Body of pancreas (tissue), 4 donors: ENCODE results near the gene GJB3. TPM values are rescaled to one million over a fixed set of nuclear protein-coding genes. Genes with fewer than 3 reads are reported as not detected.

Experiments
- ATAC-seq: fragments of 150-250 bp; one replicate; pipeline ENCODE4 v1.9.1; 2016
- DNase-seq, 4 donors: peaks; one replicate each; pipeline ENCODE4 v3.0.0-alpha.2; 2019
- H3K27ac ChIP-seq, 4 donors: fragments of 200-600 bp; sonication (generic); 1 replicate in 3 of 4; 2 replicates in 1 of 4; pipeline versions ENCODE4 v1.5.1 to v1.6.1; 2016 to 2019; ENCODE audit warnings: mild to moderate bottlenecking in 1 of 4, mixed read lengths in 1 of 4, moderate library complexity in 1 of 4
- H3K27me3 ChIP-seq, 2 donors: fragments of 200-600 bp; sonication (generic); one replicate each; pipeline ENCODE4 v1.6.0; 2016; ENCODE audit warnings: mild to moderate bottlenecking in 1 of 2
- H3K36me3 ChIP-seq, 2 donors: fragments of 200-600 bp; sonication (generic); replicated peaks in 1 of 2; 2 replicates each; pipeline ENCODE4 v1.5.1; 2016; ENCODE audit warnings: low read depth in 2 of 2; ENCODE audit not compliant: insufficient read depth in 1 of 2
- H3K4me1 ChIP-seq: fragments of 200-600 bp; sonication (generic); one replicate; pipeline ENCODE4 v1.6.0; 2016
- H3K4me3 ChIP-seq, 2 donors: fragments of 200-600 bp; sonication (generic); 1 replicate in 1 of 2; 2 replicates in 1 of 2; pipeline ENCODE4 v1.5.1; 2016 to 2019
- H3K9me3 ChIP-seq, 3 donors: fragments of 200-600 bp; sonication (generic); 1 replicate in 2 of 3; 2 replicates in 1 of 3; pipeline ENCODE4 v1.5.1; 2016
- CTCF ChIP-seq, 7 experiments: fragments of 450-650 bp in 4 of 7; fragments of 200-600 bp in 3 of 7; sonication (generic) in 3 of 7; IDR thresholded peaks; one replicate each; pipeline ENCODE4 v1.5.1; 2016 to 2019; ENCODE audit warnings: antibody characterized with exemption in 7 of 7
- POLR2A ChIP-seq, 3 donors: fragments of 450-650 bp; IDR thresholded peaks; one replicate each; pipeline ENCODE4 v1.6.1; 2016; ENCODE audit warnings: antibody characterized with exemption in 3 of 3, mild to moderate bottlenecking in 2 of 3
- WGBS, 2 donors: methylation state at CpG; one replicate each; pipeline ENCODE4 v1.1.5; 2017; 5-methylcytosine and 5-hydroxymethylcytosine counted together
- intact Hi-C: fragments of 100-400 bp; cut with DNase I; formaldehyde crosslinking; loops from one replicate; pipeline ENCODE4 v1.15.1; 2023
- total RNA-seq, 2 donors: library from RNA; depleted of rRNA; stranded (reverse); fragments of >200 nt; gene quantifications; one replicate each; pipeline ENCODE4 v1.1.0, GENCODE V29; 2016

Gene GJB3
- total RNA-seq, 2 donors from 2014 or later, result 0.52 TPM; not detected in 1

- Histone ChIP-seq H3K4me3 (no peak overlapping the region), H3K9me3 (no peaks in the 10 kb centered on the region), H3K27me3 (no peaks in the 10 kb centered on the region), H3K27ac (peak overlapping the region in 1 of 4 donors; percentile 44), H3K4me1 (peaks cover 51% of the 10 kb centered on the region), H3K36me3 (no peaks in the 10 kb centered on the region)
- TF ChIP-seq CTCF (IDR thresholded peaks at IDR 0.05) (no peak), POLR2A (IDR thresholded peaks at IDR 0.05) (no peak)
- intact Hi-C loops, result no loop called here
- 28 to 51% methylated on average over 2 of the region's 2 CpGs for WGBS, 2 donors
- DNase-seq (no peak), ATAC-seq (no peak)
Observed at GRCh38 chr1:34828611-34829010, 47.6 kb downstream of the GJB3 start.

GRCh38 chr1:34829250-34829649 is 48.2 kb downstream of the GJB3 start:
- whole genome bisulfite sequencing, 2 donors, result 72 to 86% methylated on average over 2 to 3 of the region's 3 CpGs
- DNase-seq (no peak), ATAC-seq (no peak)
- H3K27me3 ChIP-seq, result no peaks in the 10 kb centered on the region
- H3K4me1 ChIP-seq, result peaks cover 51% of the 10 kb centered on the region
- TF ChIP-seq CTCF (IDR thresholded peaks at IDR 0.05) (no peak), POLR2A (IDR thresholded peaks at IDR 0.05) (no peak)
- H3K27ac ChIP-seq, result no peak overlapping the region
- no peak overlapping the region for H3K4me3 ChIP-seq
- no peaks in the 10 kb centered on the region for H3K9me3 ChIP-seq
- no peaks in the 10 kb centered on the region for H3K36me3 ChIP-seq
- intact Hi-C loops, result no loop called here

GRCh38 chr1:34831721-34832246 is 50.8 kb downstream of the GJB3 start:
- 67 to 72% methylated on average over 3 to 6 of the region's 6 CpGs for WGBS, 2 donors
- peaks cover 25% of the 10 kb centered on the region for H3K4me1 ChIP-seq
- no peak overlapping the region for H3K27ac ChIP-seq
- no peaks in the 10 kb centered on the region for H3K9me3 ChIP-seq
- no peaks in the 10 kb centered on the region for H3K36me3 ChIP-seq
- no peak for TF ChIP-seq POLR2A (IDR thresholded peaks at IDR 0.05)
- no peak for TF ChIP-seq CTCF (IDR thresholded peaks at IDR 0.05)
- H3K27me3 ChIP-seq, result no peaks in the 10 kb centered on the region
- no peak overlapping the region for H3K4me3 ChIP-seq
- DNase-seq (no peak), ATAC-seq (no peak)
- intact Hi-C loops, result no loop called here

GRCh38 chr1:34833711-34834110 is 52.7 kb downstream of the GJB3 start:
- DNase-seq, result no peak
- Histone ChIP-seq H3K27me3 (no peaks in the 10 kb centered on the region), H3K9me3 (no peaks in the 10 kb centered on the region), H3K36me3 (no peaks in the 10 kb centered on the region), H3K27ac (no peak overlapping the region), H3K4me1 (peaks cover 6% of the 10 kb centered on the region), H3K4me3 (no peak overlapping the region)
- no peak for ATAC-seq
- no peak for TF ChIP-seq POLR2A (IDR thresholded peaks at IDR 0.05)
- TF ChIP-seq CTCF (IDR thresholded peaks at IDR 0.05), result no peak
- intact Hi-C loops, result no loop called here
- WGBS, 2 donors, result 75 to 88% methylated on average over 1 of the region's 1 CpG

Other genes starting within 250 kb of the GJB3 start
- not detected for gene GJB5, start 26.2 kb upstream of the GJB3 start, total RNA-seq
- not detected for gene GJB4, start 21.5 kb upstream of the GJB3 start, total RNA-seq
- gene GJA4, start 11.8 kb downstream of the GJB3 start, total RNA-seq, result 10 to 100 TPM in 1 of 2 donors, 1 to 10 TPM in 1; 4.7 to 20.8 TPM
- 10 to 100 TPM in 1 of 2 donors, 1 to 10 TPM in 1; 7.8 to 22.1 TPM for gene SMIM12, start 78.5 kb downstream of the GJB3 start, total RNA-seq
- 1 to 10 TPM in 1 of 2 donors, under 1 TPM in 1; 0.52 to 2.3 TPM for gene DLGAP3, start 148.4 kb downstream of the GJB3 start, total RNA-seq
- 10 to 100 TPM; 15.5 to 37.1 TPM for gene TMEM35B, start 204.1 kb downstream of the GJB3 start, total RNA-seq